Hepatocyte (in vitro differentiated cells): Measurements from ENCODE around the gene JAG1. TPM values are rescaled to one million over a fixed set of nuclear protein-coding genes. Genes with fewer than 3 reads are reported as not detected.

Experiments used
- DNase-seq: peaks from one replicate; pipeline ENCODE4 v3.0.0-alpha.2; 2016; ENCODE audit warnings: low spot score
- H2AFZ ChIP-seq: fragments of 200-600 bp; sonication (generic); 2 replicates; pipeline ENCODE4 v1.6.0; 2016; ENCODE audit warnings: antibody characterized with exemption, mild to moderate bottlenecking
- H3K27ac ChIP-seq: fragments of 200-600 bp; sonication (generic); 2 replicates; pipeline ENCODE4 v1.5.1; 2016; ENCODE audit warnings: mild to moderate bottlenecking
- H3K27me3 ChIP-seq: fragments of 200-600 bp; sonication (generic); 2 replicates; pipeline ENCODE4 v1.6.1; 2016
- H3K36me3 ChIP-seq: fragments of 200-600 bp; sonication (generic); replicated peaks from 2 replicates; pipeline ENCODE4 v1.5.1; 2016; ENCODE audit warnings: low read depth; ENCODE audit not compliant: insufficient read depth
- H3K4me1 ChIP-seq: fragments of 200-600 bp; sonication (generic); 2 replicates; pipeline ENCODE4 v1.5.1; 2016; ENCODE audit warnings: mild to moderate bottlenecking, moderate library complexity; ENCODE audit not compliant: insufficient read depth
- H3K4me2 ChIP-seq: fragments of 200-600 bp; sonication (generic); 2 replicates; pipeline ENCODE4 v1.6.0; 2016
- H3K4me3 ChIP-seq: fragments of 200-600 bp; sonication (generic); 2 replicates; pipeline ENCODE4 v1.5.1; 2016; ENCODE audit warnings: mild to moderate bottlenecking
- H3K79me2 ChIP-seq: fragments of 200-600 bp; sonication (generic); 2 replicates; pipeline ENCODE4 v1.6.0; 2017; ENCODE audit warnings: mild to moderate bottlenecking
- H3K9me2 ChIP-seq: fragments of 200-600 bp; sonication (generic); replicated peaks from 2 replicates; pipeline ENCODE4 v1.6.0; 2017; ENCODE audit warnings: mild to moderate bottlenecking; ENCODE audit not compliant: insufficient read depth
- H3K9me3 ChIP-seq: fragments of 200-600 bp; sonication (generic); 2 replicates; pipeline ENCODE4 v1.5.1; 2016; ENCODE audit warnings: low read depth, mild to moderate bottlenecking
- H4K20me1 ChIP-seq: fragments of 200-600 bp; sonication (generic); 2 replicates; pipeline ENCODE4 v1.6.0; 2016; ENCODE audit warnings: mild to moderate bottlenecking; ENCODE audit not compliant: insufficient read depth, poor library complexity, severe bottlenecking
- EZH2 ChIP-seq: fragments of 200-600 bp; sonication (generic); IDR thresholded peaks from 2 replicates; pipeline ENCODE4 v1.6.1; 2016; ENCODE audit warnings: antibody characterized with exemption, mild to moderate bottlenecking, borderline replicate concordance
- EZH2phosphoT487 ChIP-seq: fragments of 200-600 bp; sonication (generic); IDR thresholded peaks from one replicate; pipeline ENCODE4 v1.6.1; 2018; ENCODE audit warnings: antibody characterized with exemption, mild to moderate bottlenecking, low read depth, moderate library complexity; ENCODE audit not compliant: unreplicated experiment, severe bottlenecking
- WGBS: methylation state at CpG from one replicate; pipeline ENCODE4 v1.1.6; 2016; ENCODE audit warnings: low lambda C conversion rate; ENCODE audit errors: missing lambda C conversion rate; 5-methylcytosine and 5-hydroxymethylcytosine counted together
- polyA plus RNA-seq: library from polyadenylated mRNA; unstranded; fragments of >200 nt; fragmentation: Nextera tagmentation; extraction: Ambion mirVana; gene quantifications from 2 replicates; pipeline ENCODE4 v1.2.1, GENCODE V29; 2016
- total RNA-seq: library from RNA; depleted of rRNA; stranded (reverse); fragments of >200 nt; gene quantifications from 2 replicates; pipeline ENCODE4 v1.2.3, GENCODE V29; 2014
- TF ChIP-seq, protein P1 (sequence below): fragments of 200-600 bp; sonication (generic); IDR thresholded peaks from 2 replicates; pipeline ENCODE4 v1.5.1; 2016; ENCODE audit warnings: antibody characterized with exemption, mild to moderate bottlenecking; ENCODE audit not compliant: poor library complexity

The JAG1 gene
- total and polyA plus RNA-seq, 2 experiments from 2014 or later, result 21.0 to 51.5 TPM

DNA sequence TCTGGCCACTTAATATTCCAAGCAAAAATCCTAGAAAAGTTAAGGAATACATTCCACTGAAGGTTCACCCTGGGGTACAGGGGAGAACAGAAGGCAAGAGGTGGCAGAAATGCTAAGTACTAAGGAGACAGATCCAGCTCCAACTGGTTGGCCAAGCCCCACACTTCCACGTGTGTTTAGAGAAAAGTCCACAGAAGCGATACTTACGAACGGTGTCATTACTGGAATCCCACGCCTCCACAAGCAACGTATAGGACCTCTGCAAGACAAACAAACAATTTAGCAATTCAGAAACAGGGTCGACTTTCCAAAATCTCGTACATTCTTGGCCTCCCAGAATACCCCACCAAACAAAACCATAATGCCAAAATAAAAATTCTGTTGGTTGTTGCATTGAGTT, 10.0 kb downstream of the JAG1 start:
- Histone ChIP-seq H3K4me1 (peaks cover 65% of the 10 kb centered on the region), H3K36me3 (no peaks in the 10 kb centered on the region), H4K20me1 (peaks cover 20% of the 10 kb centered on the region), H2AFZ (no peak overlapping the region), H3K9me3 (no peaks in the 10 kb centered on the region), H3K9me2 (no peaks in the 10 kb centered on the region), H3K79me2 (peaks cover 88% of the 10 kb centered on the region), H3K4me3 (no peak overlapping the region), H3K27me3 (no peaks in the 10 kb centered on the region), H3K27ac (peak overlapping the region; percentile 60), H3K4me2 (peak overlapping the region; percentile 57)
- WGBS, result 68% methylated on average over 8 of the region's 8 CpGs
- no peak for TF ChIP-seq EZH2phosphoT487
- no peak for TF ChIP-seq EZH2
- TF ChIP-seq, protein P1, sequence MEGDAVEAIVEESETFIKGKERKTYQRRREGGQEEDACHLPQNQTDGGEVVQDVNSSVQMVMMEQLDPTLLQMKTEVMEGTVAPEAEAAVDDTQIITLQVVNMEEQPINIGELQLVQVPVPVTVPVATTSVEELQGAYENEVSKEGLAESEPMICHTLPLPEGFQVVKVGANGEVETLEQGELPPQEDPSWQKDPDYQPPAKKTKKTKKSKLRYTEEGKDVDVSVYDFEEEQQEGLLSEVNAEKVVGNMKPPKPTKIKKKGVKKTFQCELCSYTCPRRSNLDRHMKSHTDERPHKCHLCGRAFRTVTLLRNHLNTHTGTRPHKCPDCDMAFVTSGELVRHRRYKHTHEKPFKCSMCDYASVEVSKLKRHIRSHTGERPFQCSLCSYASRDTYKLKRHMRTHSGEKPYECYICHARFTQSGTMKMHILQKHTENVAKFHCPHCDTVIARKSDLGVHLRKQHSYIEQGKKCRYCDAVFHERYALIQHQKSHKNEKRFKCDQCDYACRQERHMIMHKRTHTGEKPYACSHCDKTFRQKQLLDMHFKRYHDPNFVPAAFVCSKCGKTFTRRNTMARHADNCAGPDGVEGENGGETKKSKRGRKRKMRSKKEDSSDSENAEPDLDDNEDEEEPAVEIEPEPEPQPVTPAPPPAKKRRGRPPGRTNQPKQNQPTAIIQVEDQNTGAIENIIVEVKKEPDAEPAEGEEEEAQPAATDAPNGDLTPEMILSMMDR, result no peak
- DNase-seq, result no peak

DNA sequence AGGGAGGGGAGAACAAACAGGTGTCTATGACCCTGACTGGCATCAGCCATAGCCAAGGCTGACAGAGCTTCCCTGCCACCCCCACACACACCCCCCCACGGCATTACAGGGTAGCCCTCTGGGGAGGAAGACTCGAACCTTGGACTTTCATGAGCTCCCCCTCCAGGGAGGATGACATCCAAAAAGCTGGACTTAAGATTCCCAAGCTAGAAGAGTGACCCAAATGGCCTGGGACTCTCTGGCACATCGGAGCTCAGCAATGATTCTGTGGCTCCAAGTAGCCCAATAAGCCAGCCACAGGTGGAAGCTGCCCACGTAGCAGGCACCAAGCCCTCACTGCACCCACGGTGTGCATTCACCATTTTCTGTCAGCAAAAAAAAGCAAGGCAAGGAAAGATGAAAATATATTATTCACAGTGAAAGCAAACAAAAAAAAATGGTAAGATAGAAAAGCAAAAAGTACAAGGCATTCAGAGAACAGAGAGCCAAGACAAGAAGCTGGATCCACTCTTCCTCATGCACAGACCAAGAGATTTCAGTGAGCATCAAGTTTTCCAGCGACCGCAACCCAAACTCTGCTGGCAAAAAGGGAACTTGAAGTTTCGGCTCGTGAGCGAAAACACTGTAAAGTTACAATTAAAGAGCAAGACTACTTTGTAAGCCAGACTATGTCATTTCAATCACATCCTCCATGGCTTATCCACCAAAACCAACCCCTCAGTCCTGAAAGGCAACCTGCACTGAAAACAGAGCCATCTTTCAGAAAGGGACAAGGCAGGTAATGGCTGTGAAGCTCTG, 10.9 kb downstream of the JAG1 start:
- Histone ChIP-seq H3K9me2 (no peaks in the 10 kb centered on the region), H3K79me2 (peaks cover 88% of the 10 kb centered on the region), H3K4me1 (peaks cover 65% of the 10 kb centered on the region), H4K20me1 (peaks cover 20% of the 10 kb centered on the region), H3K27me3 (no peaks in the 10 kb centered on the region), H3K36me3 (no peaks in the 10 kb centered on the region), H3K9me3 (no peaks in the 10 kb centered on the region), H2AFZ (no peak overlapping the region), H3K4me3 (no peak overlapping the region), H3K27ac (peak overlapping the region; percentile 60), H3K4me2 (no peak overlapping the region)
- no peak for DNase-seq
- WGBS, result 84% methylated on average over 10 of the region's 10 CpGs
- no peak for TF ChIP-seq EZH2phosphoT487

DNA sequence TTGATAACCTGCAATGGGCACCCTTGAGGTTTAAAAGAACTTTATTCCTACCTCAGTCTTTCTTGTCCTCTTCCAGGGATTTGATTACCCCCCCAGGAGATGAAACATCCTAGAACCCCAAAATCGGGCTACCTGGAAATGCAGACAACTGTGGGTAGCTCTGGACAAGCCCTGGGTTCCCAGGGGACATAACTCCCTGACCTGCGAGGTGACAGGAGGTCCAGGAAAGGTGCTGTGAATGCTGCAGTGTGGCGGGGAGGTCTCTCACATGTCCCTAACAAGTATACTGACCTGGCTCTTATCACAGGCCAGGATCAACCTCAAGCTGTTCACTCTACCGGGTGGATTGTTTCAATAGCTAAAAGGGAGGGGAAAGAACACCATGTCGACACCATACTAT, 11.6 kb downstream of the JAG1 start:
- Histone ChIP-seq H3K27me3 (no peaks in the 10 kb centered on the region), H2AFZ (no peak overlapping the region), H3K4me2 (no peak overlapping the region), H3K4me3 (no peak overlapping the region), H4K20me1 (peaks cover 20% of the 10 kb centered on the region), H3K27ac (no peak overlapping the region), H3K36me3 (no peaks in the 10 kb centered on the region), H3K9me3 (no peaks in the 10 kb centered on the region), H3K4me1 (peaks cover 65% of the 10 kb centered on the region), H3K9me2 (no peaks in the 10 kb centered on the region), H3K79me2 (peaks cover 87% of the 10 kb centered on the region)
- no peak for DNase-seq
- WGBS, result 73% methylated on average over 5 of the region's 5 CpGs
- TF ChIP-seq EZH2 (no peak), EZH2phosphoT487 (no peak)
- TF ChIP-seq, protein P1, result no peak

DNA sequence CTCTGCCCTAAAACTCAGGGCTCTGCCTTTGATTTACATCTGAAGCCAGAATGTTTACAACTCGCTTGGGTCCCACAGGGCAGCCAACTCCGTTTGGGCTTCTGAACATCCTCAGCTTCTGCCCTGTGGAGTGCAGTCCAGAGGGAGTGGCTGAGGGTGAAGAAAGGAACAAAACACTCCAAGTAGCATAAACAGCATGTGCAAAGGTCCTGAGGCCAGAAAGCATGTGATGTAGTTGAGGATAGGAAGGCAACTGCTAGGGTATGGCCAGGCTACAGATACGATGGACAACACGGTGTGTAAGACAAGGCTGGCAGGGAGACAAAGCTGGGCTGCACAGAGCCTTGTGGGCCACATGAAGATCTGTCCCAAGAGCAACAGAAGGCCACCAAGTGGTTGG, 12.5 kb downstream of the JAG1 start:
- Histone ChIP-seq H3K4me3 (no peak overlapping the region), H4K20me1 (peaks cover 16% of the 10 kb centered on the region), H3K4me1 (peaks cover 62% of the 10 kb centered on the region), H3K79me2 (peaks cover 87% of the 10 kb centered on the region), H3K4me2 (no peak overlapping the region), H3K27ac (peak overlapping the region; percentile 77), H3K9me2 (no peaks in the 10 kb centered on the region), H3K9me3 (no peaks in the 10 kb centered on the region), H3K36me3 (no peaks in the 10 kb centered on the region), H2AFZ (no peak overlapping the region), H3K27me3 (no peaks in the 10 kb centered on the region)
- WGBS, result 78% methylated on average over 4 of the region's 4 CpGs
- TF ChIP-seq EZH2, result no peak
- TF ChIP-seq, protein P1, result no peak
- TF ChIP-seq EZH2phosphoT487, result no peak
- no peak for DNase-seq
